ENCODE data around the gene SYVN1. TPM values are rescaled to one million over a fixed set of nuclear protein-coding genes. Genes with fewer than 3 reads are reported as not detected.
"Not testable (repeated sequence)": the region's sequence is repeated elsewhere in the genome, so short reads cannot be mapped to it uniquely, and the experiment has no call there.

The SYVN1 gene
- total RNA-seq, 2 donors from 2014 or later: 64.5 to 70.4 TPM

DNA sequence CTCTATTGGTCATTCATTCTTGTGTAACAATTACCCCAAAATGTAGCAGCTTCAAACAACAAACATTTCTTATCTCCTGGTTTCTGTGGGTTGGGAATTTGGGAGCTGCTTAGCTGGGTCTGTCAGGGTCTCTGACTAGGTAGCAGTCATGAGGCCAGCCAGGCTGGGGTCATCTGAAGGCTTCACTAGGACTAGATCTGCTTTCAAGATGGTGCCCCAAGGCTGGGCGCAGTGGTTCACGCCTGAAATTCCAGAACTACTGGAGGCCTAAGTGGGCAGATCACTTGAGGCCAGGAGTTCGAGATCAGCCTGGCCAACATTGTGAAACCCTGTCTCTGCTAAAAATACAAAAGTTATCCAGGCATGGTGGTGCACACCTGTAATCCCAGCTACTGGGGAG is 22.6 kb upstream of the SYVN1 start:
- DNase-seq (no peak), ATAC-seq (no peak)
- intact Hi-C loops (cut with DNase I, micrococcal nuclease): no loop called here

DNA sequence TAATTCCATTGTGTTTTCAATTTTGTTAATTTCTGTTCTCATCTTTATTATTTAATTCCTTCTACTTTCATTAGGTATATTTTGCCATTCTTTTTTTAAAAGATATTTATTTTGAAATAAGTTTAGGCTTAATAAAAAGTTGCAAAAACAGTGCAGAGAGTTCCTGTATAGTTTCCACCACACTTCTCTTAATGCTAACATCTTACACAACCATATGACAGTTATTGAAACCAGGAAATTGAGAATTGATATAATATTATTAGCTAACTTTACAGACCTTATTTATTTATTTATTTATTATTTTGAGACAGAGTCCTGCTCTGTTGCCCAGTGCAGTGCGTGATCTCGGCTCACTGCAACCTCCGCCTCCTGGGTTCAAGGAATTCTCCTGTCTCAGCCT is 21.9 kb upstream of the SYVN1 start:
- intact Hi-C loops (cut with DNase I, micrococcal nuclease): no loop called here
- no peak for DNase-seq
- no peak for ATAC-seq

DNA sequence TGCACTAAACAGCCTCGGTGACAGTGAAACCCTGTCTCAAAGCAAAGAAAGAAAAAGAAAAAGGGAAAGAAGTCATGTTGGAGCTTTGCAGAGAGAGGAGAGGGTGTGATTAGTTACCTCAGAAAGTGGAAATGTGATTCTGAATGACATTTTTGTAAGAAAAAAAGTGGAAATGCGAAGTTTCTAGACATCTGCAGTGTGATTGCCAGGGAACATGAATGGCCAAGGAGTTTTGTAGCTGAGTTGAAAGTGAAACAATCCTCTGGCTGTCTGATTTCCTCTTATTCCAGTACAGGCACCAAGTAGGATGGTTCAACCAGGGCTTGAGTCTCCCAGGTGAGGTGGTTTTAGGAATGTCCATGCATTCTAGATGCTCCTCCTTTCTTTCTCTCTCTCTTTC is 17.8 kb upstream of the SYVN1 start:
- no peak for ATAC-seq
- peak in 1 of 2 donors; percentile 1 for DNase-seq
- intact Hi-C loops (cut with DNase I, micrococcal nuclease): no loop called here

DNA sequence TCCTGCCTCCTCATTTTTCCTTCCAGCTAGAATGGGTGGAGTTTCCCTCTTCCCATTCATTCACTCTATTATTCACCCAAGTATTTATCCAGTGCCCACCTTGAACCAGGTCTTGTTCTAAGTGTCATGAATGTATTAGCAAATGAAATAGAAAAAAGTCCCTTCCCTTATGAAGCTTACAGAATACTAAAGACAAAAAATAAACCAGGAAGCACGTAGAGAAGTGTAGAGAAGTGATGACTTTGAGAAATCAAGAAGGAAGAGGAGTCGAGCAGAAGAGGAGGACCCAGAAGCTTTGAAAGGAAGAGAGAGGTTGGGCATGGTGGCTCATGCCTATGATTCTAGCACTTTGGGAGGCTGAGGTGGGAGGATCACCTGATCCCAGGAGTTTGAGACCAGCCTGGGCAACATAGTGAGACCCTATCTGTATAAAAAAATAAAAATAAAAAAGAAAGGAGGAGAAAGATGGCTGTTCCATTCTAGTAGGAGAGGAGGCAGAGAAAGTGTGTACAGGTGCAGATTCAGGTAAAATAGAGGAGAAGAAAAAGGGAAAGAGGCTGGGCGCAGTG is 17.1 kb upstream of the SYVN1 start:
- ATAC-seq: no peak
- DNase-seq: peak in 1 of 2 donors; percentile 17
- intact Hi-C loops (cut with DNase I, micrococcal nuclease): no loop called here

DNA sequence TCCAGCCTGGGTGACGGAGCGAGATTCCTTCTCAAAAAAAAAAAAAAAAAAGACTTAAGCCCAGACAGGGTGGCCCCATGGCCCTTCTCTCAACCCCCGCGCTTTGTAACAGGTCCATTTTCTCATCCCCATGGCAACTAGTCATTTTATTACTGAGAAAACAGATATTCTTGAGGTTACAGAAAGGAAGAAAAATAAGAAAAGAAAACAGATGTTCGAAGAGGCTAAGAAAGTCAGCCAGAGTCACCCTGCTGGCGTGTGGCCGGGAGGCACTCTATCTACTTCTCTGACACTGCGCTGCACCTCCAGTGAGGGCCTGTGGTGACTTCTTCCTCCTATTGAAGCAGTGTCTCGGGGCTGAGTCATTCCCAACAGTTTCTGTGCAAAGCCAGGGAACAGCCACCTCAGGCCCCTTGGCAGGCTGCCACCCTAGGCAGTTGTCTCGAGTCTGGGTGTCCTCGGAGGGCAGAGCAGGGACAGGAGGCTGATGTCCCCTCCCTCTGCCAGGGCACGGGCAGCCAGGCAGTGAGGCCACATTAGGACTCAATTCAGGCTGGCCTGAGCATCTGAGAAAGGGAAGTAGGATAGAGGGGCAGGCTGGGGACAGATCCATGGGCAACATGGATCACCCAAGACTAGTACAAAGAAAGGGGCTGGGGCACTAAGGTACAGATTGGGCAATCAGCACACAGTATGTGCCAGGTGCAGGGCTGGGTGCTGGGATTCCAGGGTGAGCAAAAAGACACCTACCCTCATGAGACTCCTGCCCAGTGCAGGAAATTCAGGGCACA is 16.4 kb upstream of the SYVN1 start:
- DNase-seq (peak; percentile 85 to 93), ATAC-seq (peak; percentile 94)
- intact Hi-C loops (cut with DNase I, micrococcal nuclease): no loop called here

DNA sequence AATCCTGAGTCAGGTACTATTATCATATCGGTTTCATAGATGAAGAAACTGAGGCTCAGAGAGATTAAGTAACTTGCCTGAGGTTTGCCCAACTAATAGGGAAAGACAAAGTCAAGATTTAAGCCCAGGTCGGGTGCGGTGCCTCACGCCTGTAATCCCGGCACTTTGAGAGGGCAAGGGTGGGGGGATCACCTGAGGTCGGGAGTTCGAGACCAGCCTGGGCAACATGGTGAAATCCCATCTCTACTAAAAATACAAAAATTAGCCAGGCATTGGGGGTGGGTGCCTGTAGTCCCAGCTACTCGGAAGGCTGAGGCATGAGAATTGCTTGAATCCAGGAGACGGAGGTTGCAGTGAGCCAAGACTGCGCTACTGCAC is 15.8 kb upstream of the SYVN1 start:
- intact Hi-C loops (cut with DNase I, micrococcal nuclease); ATAC-seq: not testable (repeated sequence)
- peak in 1 of 2 donors; percentile 22 for DNase-seq

DNA sequence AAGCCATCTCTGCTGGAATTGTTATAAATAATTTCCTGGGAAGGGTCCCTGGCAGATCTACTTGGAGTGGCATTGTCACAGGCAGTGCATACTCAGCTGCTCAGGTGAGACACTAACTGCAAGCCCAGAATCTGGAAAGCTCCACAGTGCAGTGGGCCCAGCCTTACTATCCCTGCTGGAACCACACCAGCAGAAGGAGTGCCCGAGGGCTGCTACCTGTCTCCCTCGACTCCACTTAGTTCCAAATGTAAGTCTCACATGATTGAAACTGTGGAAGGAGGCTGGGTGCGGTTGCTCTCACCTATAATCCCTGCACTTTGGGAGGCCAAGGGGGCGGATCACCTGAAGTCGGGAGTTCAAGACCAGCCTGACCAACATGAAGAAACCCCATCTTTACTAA is 14.3 kb upstream of the SYVN1 start:
- intact Hi-C loops (cut with DNase I, micrococcal nuclease): no loop called here
- no peak for ATAC-seq
- DNase-seq: peak in 1 of 2 donors; percentile 9

DNA sequence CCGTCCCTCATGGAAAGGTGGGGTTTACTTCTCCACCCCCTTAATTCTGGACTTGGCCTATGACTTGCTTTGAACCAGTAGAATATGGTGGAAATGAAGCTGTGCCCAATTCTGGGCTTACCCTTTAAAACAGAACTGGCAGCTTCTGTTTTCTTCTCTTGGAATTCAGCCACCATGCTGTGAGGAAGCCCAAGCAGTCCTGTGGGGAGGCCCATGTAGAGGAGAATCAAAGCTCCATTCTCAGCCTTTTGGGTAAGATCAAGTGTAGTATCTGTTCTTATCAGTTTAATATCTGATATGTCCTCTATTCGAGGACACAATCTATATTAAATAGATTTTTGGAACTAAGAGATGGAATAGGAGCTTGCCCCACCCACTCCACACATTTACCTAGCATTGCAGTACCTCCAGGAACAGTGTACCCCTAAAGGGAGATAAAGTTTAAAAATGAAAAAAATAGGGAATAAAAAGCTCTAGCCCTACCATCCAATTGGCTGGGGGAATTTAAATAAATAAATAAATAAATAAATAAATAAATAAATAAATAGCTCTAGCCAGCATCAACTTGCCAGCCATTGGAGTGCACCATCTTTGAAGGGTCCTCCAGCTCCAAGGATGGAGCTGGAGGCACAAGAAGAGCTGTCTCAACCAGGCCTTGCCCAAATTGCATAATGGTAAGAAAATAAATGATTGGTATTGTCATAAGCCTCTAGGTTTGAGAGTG is 13.2 kb upstream of the SYVN1 start:
- ATAC-seq (no peak), DNase-seq (peak in 1 of 2 donors; percentile 10)
- intact Hi-C loops (cut with DNase I, micrococcal nuclease): no loop called here

DNA sequence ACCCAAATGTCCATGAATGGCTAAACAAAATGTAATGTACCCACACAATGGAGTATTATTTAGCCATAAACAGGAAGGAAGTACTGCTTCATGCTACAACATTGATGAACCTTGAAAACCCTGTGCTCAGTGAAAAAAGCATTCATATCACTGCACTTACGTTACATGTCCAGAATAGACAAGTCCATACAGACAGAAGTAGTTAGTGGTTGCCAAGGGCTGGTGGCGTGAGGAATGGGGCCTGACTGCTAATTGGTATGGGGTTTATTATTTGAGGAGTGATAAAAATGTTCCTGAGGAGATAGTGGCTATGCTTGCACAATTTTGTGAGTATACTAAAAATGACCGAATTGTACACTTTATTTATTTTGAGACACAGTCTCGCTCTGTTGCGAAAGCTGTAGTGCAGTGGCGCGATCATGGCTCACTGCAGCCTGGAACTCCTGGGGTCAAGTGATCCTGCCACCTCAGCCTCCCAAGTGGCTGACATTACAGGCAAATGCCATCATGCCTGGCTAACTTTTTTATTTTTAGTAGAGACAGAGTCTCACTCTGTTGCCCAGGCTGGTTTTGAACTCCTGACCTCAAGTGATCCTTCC is 7.7 kb upstream of the SYVN1 start:
- intact Hi-C loops (cut with DNase I, micrococcal nuclease): no loop called here
- no peak for ATAC-seq

DNA sequence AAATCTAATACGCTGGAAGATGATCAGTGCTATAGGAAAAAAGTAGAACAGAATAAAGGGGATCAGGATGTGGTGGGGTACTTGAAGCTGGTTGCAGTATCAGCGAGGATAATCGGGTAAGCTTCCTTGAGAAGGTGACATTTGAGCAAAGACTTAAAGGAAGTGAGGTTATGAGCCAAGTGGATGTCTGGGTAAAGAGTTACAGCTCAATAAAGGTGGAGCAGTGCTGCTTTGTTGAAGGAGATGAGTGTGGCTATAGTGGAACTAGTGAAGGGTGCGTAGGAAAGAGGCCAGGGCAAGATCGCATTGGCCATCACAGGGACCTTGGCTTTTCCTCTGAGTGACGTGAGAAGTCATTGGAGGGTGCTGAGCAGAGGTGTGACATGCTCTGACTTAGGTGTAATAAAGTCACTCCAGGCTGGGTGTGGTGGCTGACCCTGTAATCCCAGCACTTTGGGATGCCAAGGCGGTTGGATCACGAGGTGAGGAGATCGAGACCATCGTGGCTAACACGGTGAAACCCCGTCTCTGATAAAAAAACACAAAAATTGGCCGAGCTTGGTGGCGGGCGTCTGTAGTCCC is 2.3 kb upstream of the SYVN1 start:
- DNase-seq (peak; percentile 50 to 74), ATAC-seq (peak; percentile 46)
- intact Hi-C loops (cut with DNase I, micrococcal nuclease): loop anchor here in 1 of 2 donors (2.0 kb wide), 1 partner anchor 44 kb away; the partner anchor contains the start of gene CAPN1

More for the DNA sequence above, 7.7 kb upstream of the SYVN1 start:
- no peak for DNase-seq

DNA sequence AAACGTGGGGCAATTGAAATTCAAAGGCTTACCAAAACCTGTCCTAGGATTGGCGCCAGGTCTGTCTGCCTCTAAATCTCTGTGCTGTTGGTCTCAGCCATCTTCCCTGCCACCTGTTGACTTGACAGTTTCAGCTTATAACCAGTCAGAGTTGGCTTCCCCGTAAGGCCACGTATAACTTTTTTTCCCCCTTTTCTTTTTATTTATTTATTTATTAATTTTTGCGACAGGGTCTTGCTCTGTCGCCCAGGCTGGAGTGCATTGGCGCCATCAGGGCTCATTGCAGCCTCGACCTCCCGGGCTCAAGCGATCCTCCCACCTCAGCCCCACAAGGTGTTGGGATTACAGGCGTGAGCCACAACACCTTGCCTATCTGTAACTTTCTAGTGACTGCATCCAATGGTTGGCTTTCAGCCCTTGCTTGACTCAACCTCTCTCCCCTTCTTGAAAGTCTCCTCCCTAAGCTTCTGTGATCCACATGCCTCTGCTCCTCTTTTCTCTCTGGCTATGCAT is 1.4 kb upstream of the SYVN1 start:
- ATAC-seq (no peak), DNase-seq (peak in 1 of 2 donors; percentile 32)
- intact Hi-C loops (cut with DNase I, micrococcal nuclease): loop anchor here in 1 of 2 donors (2.0 kb wide), 1 partner anchor 45 kb away; the partner anchor contains the start of gene CAPN1

DNA sequence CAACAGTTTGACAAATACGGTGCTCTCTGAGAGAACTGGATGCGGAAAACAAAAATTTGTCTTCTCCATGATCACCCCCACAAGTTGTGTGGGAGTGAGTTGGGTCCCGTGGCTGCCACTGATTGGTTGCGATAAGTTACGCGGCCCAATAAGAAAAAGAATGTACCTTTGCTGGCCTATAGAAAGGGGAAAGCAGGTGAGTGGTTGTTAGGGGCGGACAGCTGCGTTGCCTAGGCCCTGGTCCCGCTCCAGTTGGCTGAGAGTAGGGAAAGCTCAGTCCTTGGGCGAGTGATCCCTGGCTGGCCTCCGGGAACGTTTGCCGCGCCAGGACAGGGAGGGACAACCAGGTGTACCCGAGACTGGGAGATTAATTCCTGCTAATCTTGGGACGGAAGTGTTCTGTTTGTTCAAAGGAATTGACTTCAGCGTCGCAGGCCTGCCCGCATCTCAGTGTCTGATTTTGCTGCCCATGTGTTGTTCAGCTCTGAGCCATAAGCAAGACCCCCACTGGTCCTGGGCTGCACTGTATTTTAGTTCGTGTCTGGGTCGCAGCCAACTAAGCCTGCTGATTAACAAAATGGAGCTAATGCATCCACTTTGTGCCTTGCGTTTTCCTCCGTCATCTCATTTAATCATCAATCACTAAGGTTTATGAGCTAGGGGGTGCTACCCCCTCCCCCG is 773 bp upstream of the SYVN1 start:
- DNase-seq (peak; percentile 91 to 97), ATAC-seq (peak; percentile 76)
- intact Hi-C loops (cut with DNase I, micrococcal nuclease): no loop called here

DNA sequence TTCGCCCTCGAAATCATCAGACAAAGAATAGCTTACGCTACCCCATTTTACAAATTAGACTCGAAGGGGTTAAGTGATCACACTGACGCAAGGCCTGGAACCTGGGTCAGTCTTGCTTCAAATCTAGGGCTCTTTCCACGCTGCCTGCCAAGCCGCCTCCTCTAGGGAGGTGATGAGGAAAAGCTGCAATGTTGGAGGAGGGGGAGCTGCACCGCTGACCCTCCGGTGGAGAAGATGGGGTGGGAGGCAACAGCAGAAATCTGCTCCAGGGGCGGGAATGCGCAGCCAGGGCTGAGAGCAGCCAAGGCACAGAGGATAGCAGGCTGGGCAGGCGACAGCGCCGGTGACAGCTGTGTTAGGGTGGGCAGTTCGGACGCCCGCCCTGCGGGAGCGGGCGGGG is 595 bp downstream of the SYVN1 start:
- DNase-seq (peak; percentile 42), ATAC-seq (no peak)
- intact Hi-C loops (cut with DNase I, micrococcal nuclease): no loop called here

DNA sequence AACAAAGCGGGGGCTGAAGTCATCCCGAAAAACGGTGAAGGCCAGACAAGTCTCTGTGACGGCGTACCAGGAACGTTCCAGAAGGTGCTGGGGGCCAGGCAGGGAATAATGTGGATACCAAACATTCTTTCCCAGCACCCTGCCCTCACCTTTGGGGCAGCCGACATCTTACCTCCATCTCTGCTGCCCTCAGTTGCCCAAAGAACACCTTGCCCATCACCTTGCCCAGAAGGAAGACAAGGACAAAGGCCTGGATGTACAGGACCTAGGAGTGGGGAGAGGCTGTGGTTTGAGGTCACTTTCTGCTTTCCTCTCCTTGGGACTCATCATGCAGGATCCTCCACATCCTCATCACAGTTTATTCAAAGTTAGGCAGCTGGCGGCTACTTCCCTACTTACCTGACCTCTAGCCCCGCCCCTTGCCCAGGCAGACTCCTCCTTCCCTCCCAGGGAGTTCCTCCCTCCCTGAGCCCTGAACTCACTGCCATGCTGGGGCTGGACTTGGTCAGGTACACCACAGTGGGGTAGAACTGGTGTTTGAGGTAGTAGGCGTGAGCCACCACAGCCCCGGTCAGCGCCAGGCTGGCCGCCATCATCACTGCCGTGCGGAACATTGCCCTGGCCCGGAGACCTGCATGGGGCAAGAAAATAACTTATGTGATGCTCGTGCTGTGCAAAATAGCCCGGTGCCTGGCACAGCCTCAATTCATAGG is 1.2 kb downstream of the SYVN1 start:
- intact Hi-C loops (cut with DNase I, micrococcal nuclease): no loop called here
- peak; percentile 92 to 93 for DNase-seq
- peak; percentile 52 for ATAC-seq

DNA sequence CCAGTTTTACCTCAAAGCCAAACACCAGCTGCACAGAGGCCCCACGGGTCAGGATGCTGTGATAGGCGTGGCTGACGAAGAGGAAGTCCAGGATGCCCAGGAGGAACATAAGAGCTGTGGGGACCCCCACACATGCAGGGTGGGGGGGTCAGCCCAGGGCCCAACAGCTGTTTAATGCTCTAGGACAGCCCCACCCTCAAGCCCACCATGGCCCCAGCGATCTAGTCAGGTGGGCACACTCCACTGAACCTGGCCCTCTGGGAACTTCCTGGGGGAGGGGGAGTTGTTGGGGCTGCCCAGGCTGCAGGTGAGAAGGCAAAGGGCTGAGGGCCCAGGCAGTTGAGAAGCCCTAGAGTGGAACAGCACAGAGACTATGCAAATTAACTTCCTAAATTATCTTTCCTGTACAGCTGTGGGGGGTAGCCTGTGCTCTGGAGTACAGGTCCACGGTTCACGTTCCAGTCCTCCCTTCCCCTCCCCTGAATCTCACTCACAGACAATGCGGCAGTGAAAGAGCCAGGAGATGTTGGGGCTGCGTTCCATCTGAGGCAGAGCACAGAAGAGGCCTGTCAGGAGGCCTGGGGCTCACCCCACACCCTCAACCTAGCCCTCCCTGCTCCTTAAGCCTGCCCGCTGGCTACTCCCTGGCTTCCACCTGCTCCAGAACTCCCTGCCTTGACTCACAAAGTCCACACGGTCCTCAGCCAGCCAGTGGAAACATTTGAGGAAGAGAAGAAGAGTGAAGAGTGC is 1.9 kb downstream of the SYVN1 start:
- DNase-seq: peak; percentile 33 to 40
- intact Hi-C loops (cut with DNase I, micrococcal nuclease): no loop called here
- no peak for ATAC-seq

DNA sequence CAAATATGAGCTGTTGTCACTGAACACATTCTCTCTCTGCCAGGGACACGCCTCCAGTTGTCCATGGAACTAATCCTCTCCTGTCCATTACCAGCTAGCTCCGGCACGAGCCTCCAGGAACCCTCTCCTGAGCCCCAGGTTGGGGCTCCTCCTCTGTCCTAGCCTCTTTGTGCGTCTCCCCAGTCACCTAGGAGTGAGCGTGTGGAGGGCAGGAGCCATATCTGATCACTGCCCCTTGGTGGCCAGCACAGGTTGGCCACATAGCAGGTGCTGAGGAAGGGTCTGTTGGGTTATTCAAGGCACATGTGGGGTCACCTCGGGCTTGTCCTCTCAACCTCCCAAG is 2.5 kb downstream of the SYVN1 start:
- intact Hi-C loops (cut with DNase I, micrococcal nuclease): no loop called here
- DNase-seq: no peak
- no peak for ATAC-seq

DNA sequence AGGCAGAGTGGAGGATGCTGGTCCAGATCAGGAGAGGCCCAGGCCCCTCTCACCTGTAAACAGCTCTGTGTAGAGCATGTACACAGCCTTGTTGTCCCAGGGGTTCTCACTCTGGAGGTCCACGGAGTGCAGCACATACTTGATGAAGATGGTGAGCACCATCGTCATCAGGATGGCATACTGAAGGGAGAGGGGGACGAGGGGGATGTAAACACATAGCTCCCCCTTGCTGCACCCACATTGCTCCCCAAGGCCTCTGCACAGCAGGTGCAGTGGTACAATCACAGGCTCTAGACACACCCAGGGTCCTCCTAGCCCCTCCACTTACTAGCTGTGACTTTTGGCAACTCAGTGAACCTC is 2.9 kb downstream of the SYVN1 start:
- intact Hi-C loops (cut with DNase I, micrococcal nuclease): no loop called here
- no peak for ATAC-seq
- peak; percentile 4 to 20 for DNase-seq

All from left colon (tissue), 2 donors.